HG03039 (cell line): ENCODE data around the gene IDS.
"Not testable (repeated sequence)": the region's sequence is repeated elsewhere in the genome, so short reads cannot be mapped to it uniquely, and the experiment has no call there.

Source experiments
- ATAC-seq: cut with Tn5 transposase; IDR thresholded peaks from one replicate; pipeline ENCODE4 v1.9.1; 2021; ENCODE audit warnings: mild to moderate bottlenecking, moderate library complexity; ENCODE audit not compliant: unreplicated experiment

Gene IDS, protein sequence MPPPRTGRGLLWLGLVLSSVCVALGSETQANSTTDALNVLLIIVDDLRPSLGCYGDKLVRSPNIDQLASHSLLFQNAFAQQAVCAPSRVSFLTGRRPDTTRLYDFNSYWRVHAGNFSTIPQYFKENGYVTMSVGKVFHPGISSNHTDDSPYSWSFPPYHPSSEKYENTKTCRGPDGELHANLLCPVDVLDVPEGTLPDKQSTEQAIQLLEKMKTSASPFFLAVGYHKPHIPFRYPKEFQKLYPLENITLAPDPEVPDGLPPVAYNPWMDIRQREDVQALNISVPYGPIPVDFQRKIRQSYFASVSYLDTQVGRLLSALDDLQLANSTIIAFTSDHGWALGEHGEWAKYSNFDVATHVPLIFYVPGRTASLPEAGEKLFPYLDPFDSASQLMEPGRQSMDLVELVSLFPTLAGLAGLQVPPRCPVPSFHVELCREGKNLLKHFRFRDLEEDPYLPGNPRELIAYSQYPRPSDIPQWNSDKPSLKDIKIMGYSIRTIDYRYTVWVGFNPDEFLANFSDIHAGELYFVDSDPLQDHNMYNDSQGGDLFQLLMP

DNA sequence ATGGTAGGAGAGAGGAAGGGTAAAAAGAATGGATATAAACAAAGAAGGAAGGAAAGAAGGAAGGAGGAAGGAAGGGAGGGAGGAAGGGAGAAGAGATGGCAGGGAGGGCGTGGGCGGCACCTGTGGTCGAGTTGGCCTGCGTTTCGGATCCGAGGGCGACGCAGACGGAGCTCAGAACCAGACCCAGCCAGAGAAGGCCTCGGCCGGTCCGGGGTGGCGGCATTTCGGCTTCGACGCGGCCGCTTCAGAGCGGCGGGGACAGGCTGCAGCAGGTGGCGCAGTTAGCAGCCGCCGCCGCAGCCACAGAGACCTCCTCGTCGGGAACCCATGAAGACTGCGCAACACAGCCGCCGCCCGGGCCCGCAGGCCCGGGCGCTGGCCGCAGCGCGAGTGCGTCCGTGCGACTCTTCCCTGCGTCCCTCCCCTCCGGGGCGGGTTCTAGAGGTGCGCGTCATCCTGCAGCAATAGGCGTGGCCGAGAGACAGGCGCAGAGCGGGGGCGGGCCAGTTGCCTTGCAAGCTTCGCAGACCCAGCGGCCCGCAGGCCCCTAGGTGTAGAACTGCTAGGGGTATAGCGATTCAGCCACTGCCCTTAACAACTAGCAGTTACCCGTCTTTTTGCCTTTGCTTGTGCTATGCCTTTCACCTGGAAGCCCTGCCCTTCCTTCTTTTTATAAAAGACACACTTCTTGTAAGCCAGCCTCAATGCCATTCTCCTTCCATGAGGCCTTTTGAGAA lies at the start of gene IDS:
Gene IDS, minus strand, starts transcription at position 392 of the 737 bp plus-strand sequence. Its CDS starts 169 bp downstream, at position 223.
- peak; percentile 74 for ATAC-seq

DNA sequence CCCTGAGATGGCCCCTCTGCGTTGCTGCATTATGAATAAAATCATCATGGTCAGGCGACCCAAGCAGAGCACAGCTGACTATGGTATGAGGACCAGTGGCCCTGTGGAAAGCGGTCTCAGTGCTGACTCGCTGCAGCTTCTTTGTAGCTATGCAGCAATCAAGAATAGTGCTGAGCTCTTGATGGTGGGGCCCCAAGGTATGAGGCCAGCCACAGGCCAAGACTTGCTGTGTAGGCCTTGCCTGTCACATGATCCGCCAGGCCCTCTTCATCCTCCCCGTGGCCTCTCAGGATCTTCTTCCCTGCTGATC lies 46.8 kb upstream of the IDS start:
- not testable (repeated sequence) for ATAC-seq

DNA sequence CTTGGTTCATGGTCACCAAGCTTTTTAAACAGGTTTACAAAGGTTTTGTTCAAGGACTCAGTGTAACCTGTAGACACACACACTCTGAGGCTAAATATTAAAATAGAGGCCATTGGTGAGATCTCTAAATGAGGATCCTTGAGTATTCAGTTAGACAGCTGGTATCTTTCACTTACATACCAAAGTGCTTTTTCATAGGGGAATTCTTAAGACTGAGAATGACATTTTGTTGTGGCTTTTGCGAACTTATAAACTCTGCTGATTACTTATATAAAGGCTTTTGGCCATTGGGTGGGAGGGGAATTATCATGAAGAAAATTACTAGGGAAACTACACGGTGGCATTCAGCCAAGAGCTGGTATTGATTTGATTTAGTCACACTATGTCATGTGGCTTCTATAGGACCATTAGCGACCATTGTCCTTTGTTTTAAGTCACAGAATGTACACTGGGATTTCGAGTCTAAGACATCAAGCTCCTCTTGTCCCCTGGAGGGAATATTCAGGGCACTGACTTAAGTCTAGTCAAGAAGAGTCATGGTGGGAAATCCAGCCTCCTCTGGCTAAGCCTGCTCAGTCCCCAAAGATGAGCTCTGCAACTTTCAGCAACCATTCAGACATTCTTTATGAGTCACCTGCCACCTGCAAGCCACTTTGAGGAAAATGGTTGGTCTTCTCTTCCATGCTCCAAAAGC lies 46.3 kb upstream of the IDS start:
- not testable (repeated sequence) for ATAC-seq

DNA sequence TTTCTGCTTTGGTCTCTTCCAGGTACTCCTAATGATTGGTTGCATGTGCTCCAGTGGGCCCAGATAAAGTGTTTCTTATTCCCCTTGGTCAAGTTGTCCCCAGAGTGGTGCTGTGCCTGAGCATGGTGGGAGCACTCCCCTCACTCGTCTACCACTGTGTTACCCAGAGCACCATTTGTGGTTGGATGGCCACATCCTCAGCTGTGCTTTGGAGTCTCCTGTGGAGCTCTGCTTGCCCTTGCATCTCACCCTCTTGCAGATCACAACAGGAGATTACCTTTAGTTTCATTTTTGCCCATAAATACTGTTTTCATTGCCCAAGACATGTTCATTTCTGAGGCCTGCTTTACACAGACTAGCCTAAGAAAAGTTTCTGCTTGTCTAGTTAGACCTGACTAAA lies 45.3 kb upstream of the IDS start:
- not testable (repeated sequence) for ATAC-seq

DNA sequence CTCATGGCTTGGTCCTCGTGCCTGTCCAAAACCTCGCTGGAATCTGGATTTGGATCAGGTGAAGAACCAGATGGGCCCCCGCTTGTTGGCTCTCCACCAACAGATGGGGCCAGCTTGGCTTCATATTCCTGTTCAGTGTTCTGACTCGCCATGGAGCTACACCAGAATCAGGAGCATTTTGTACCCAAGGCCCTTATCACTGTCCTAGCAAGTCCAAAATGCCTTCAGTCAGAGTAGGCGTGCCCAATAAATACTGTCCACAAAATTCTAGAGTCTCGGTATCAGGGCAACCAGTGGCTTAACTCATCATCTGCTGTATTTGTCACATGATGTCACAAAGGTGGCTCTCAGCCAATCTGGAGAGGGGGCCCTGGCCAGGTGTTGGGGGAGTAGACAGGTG lies 44.6 kb upstream of the IDS start, which contains the start of gene HSFX3:
Gene HSFX3, minus strand, starts transcription at position 224 of the 400 bp plus-strand sequence. Its CDS starts 72 bp downstream, at position 152.
- not testable (repeated sequence) for ATAC-seq

DNA sequence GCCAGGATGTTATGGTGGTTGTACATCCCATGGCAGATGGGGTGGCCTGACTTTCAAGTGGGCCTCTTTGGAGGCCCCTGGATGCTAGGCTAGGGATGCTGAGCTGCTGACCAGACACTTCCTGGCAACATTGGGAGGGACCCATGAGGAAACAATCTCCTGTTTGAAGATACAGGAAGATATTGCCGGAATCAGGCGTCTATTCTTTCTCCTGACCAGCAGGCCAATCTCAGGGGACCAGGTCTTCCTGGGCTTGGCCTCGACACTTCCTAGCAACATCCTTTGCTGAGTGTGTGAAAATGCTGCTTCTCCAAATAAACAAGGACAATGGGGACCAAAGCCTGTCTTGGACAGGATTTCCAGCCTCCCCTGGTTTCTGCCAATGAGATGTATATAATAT lies 42.7 kb upstream of the IDS start:
- not testable (repeated sequence) for ATAC-seq

DNA sequence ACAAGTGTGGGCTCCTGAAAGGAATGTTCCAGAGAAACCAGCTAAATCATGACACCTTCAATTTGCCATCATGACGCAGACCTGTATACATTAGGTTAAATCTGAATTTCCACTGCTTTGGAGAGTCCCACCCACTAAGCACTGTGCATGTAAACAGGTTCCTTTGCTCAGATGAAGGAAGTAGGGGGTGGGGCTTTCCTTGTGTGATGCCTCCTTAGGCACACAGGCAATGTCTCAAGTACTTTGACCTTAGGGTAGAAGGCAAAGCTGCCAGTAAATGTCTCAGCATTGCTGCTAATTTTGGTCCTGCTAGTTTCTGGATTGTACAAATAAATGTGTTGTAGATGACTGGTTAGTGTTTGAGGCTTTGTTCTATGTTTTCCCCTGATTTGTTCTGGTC lies 41.9 kb upstream of the IDS start:
- ATAC-seq, result not testable (repeated sequence)

DNA sequence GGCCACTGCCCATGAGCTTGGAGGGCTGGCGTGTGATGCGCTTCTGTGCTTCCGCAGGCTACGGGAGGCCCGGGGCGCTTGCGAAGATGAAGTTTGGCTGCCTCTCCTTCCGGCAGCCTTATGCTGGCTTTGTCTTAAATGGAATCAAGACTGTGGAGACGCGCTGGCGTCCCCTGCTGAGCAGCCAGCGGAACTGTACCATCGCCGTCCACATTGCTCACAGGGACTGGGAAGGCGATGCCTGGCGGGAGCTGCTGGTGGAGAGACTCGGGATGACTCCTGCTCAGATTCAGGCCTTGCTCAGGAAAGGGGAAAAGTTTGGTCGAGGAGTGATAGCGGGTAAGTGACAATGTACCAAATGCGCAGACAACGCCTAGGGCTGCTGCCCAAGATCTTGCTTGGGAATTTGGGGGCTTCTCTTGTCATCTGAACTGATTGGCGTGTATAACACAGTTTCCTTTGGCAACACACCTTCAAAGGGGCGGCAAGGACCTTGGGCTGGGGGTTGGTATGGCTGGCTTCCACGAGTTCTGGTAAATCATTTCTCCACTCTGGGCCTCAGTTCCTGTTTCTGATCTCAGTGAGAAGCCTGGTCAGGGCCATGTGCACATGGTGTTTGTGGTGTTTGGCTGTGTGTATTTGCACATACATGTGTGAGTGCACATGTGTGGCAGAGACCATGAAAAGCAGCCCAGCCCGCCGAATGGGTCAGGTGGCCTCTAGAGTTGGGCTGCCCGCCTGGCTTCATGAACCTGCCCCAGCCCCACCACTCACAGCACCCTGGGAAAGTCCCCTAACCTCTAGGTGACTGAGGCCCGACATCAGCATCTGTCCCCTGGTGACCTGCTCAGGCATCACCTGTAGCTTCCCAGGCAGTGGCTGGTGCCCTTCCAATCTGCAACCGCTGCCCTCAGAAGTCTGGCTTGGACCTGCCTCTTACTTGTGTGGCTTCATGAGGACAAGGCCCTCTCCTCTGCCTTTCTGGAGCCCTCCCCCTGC lies 40.7 kb upstream of the IDS start:
- ATAC-seq, result not testable (repeated sequence)

DNA sequence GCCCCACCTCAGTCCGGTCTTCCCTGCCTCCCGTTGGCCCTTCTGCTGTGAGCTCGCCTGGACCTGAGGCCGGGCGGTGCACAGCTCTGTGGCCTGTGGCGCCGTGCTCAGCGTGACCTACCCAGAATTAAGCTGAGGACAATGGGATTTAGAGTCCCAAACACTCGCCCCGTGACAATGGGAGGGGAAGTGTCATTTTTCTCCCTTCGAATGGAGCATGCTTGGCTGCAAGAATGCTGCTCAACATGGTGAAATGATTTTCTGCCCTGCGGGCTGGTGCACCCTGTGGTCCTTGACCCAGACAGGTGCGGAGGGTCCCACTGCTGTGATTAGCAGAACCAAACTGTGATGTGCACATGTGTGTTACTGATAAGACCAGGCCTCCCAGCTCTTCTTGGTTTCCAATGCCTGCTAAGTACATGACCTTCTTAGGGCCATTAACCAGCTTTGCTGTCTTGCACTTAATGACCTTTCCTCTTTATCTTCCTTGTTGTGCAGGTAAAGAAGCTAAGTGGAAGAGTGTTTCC lies 36.5 kb upstream of the IDS start:
- no peak for ATAC-seq

DNA sequence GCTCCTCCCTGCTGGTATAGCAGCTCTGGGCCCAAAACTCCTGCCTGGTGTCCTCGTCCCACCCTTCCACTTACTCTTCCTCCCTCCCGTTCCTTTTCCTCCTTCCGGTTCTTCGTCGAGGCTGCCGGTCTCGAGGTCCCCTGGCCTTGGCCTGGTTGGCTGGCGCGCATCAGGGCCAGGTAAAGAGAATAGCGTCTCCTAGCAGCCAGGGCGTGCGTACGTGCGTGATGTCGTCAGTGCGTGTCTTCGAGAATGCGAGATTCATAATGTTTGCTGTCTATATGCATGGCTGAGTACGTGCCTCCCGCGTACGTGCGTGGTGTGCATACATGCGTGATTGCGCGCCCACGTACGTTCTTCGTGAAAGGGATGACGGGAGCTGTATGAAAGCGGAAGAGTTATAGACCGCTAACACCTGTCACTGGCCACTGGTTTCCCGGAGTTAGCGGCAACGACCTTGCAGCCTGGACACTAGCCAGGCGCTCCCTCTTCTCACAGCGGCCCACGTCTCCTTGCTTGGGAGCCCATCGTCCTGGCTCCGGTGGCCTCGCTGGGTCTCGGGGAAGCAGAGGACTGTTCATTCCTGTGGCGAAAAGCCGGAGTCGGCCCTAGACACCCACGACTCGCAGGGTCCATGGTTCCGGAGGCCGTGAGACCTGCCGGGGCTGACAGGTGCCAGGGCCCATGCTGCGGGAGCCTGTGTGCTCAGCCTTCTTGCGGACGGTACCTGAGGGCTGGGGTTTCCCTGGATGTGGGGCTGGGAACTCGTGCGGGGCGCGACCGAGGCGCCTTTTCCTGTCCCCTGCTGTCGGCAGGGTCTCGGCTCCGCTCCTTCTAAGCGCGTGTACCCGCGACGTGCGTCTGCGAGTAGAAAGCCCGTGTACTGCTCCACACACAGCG lies 35.8 kb upstream of the IDS start, which contains the start of gene EOLA1:
Gene EOLA1, plus strand, starts transcription at position 392 of the 900 bp plus-strand sequence. CDS start 4,619 bp downstream, outside the sequence.
- peak; percentile 78 for ATAC-seq

DNA sequence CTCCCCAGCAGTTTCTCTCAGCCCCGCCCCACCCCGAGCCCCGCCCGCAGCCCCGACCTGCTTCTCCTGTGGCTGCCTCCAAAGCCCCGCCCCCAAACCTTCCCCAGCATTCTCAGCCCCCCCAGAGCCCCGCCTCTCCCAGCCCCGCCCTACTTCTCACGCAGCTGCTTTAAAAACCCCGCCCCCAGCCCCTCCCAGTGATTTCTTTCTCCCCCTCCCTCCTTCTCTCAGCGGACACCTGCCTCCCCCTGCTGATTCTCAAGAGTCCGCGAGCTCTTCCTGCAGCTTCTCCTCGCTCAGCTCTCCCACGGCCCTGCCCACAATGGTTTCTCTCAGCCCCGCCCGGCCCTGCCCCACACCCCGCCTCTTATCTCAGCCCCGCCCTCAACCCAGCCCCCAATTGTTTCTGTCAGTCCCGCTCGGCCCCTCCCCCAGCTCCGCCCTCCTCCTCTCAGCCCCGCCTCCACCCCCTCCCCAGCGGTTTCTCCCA lies 35.1 kb upstream of the IDS start:
- peak; percentile 22 for ATAC-seq

DNA sequence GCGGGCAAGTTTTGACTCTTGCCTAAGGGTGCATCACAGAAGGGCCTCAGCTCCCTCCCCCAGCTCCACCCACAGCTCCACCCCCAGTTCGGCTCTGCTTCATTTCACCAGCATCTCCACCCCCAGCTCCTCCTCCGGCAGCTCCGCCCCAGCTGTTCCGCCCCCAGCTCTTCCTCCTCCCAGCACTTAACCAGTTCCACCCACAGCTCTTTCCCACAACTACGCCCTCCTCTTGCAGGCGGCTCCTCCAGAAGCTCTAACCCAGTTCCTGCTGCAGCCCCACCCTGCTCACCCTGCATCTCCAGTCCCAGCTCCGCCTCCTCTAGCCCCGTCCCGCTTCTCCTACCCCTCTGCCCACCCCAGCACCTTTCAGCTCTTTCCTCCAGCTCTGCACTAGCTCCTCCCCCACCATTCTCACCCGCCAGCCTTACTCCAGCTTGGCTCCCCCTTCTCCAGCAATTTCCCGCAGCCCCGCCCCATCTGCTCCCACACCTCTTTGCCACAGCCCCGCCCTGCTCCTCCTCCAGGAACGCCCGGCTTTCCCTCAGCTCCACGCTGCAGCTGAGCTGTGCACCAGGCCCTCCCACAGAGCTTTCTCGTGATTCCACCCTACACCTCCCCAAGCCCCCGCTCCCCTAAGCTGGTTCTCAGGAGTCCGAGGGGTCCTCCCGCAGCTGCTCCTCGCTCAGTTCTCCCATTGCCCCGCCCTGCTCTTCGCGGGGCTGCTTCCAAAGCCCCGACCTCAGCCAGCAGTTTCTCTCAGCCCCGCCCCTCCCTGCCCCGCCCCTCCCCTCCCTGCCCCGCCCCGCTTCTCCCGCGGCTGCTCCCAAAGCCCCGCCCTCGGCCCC lies 34.4 kb upstream of the IDS start:
- peak; percentile 30 for ATAC-seq

DNA sequence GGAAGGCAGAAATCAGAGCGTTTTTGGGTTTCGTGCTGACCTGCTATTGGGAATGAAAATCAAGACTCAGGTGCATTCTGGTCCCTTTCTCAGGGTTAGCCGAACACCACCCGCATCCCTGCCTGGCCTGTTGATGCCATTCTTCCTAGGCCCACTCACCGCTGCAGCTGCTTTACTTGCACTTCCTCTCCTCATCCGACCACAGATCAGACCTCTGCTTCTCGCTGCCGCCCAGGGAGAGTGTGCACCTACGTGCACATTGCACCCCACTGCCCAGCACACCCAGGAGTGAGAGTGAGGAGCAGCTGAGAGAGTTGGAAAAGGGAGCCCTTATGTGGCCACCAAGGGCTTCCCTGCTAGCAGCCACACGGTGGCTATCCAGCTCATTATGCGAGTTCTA lies 32.4 kb upstream of the IDS start:
- ATAC-seq, result not testable (repeated sequence)

DNA sequence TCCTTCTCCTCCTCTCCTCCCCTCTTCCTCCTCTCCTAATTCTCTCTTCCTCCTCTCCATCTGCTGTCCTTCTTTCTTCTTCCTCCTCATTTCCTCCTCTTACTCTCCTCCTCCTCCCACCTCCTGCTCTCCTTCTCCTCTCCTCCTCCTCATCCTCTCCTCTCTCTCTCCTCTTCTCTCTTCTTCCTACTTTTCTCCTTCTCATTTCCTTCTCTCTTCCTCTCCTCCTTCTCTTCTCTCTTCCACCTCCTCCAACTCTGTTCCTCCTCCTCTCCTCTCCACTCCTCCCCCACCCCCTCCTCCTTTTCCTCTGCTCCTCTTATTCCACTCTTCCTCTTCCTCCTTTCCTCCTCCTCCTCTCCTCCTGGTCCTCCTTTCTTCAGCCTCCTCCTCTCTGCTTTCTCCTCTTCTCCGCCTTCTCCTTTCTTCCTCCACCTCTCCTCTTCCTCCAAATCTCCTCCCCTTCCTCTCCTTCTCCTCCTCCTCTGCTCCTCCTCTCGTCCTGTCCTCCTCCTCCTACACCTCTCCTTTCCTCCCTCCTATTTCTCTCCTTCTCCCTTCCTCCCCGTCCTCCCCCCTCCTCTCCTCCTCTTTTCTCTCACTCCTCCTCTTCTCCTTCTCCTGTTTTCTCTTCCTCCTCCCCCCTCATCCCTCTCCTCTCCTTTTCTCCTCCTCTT lies 30.0 kb upstream of the IDS start:
- not testable (repeated sequence) for ATAC-seq

DNA sequence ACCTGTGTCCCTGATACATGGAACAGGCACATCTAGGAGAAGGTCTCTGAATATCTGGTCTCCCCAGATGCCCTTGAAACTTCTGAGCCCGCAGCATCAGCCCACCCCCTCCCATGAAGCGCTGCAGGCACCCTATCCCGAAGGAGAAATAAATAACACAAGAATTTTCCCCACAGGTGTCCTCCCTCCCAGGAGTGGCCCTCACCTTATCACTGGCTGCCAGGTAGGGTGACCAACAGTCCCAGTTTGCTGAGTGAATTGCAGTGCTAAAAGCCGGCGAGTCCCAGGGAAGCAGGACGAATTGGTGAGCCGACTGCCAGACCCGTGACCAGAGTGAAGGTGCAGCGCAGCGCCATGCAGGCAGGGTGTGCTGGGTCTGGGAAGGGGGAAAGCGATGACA lies 28.9 kb upstream of the IDS start:
- not testable (repeated sequence) for ATAC-seq

DNA sequence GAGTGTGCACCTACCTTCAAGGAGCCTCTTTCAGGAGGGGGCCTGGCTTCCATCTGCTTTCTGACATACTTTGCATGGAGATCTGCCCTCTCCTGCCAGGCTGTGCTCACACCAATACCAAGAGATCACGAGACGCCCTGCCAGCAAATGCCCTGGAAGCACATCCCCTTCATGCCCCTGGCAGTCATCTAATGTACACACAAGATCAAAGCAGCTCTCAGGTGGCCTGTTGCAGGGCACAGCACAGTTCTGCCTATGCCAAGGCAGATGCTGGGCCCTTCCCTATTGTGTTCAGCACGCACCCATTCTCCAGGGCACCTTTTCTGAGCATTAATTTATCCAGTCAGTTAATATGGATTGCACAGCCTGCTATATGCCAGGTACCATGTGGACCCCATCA lies 27.8 kb upstream of the IDS start:
- ATAC-seq, result not testable (repeated sequence)

DNA sequence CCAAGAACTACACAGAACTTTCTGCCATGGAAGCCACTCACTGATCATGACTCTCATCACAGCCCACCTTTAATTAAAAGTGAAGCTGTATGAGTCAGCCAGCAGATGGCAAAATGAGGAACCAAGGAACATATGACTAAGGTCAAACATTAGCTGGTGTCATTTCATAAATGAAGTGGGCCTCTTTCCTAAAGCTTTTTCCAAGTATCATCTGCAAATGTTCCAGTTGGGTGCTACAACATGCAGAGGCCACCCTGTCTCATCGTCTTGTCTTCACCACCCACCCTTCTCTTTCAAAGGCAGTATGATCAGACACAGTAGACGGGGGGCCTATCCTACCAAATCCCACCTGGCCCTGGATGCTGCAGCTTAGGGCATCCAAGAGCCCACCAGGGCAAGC lies 26.5 kb upstream of the IDS start:
- ATAC-seq, result no peak
